ENCODE data around the gene NR2F1-AS1. TPM values are rescaled to one million over a fixed set of nuclear protein-coding genes. Genes with fewer than 3 reads are reported as not detected.
A peak's percentile ranks its signal among the peaks of the same experiment; 100 is the strongest.
"Not testable (repeated sequence)": the region's sequence is repeated elsewhere in the genome, so short reads cannot be mapped to it uniquely, and the experiment has no call there.

The NR2F1-AS1 gene
- total RNA-seq, 1 donor from 2014 or later, result 19.0 TPM

GRCh38 chr5:93569300-93570160 lies 11.5 kb downstream of the NR2F1-AS1 start:
- H3K4me1 Mint-ChIP-seq (ENCODE audit: unreplicated experiment), result peaks cover 32% of the 10 kb centered on the region
- no peaks in the 10 kb centered on the region for H3K9me3 Mint-ChIP-seq
- no peak for TF ChIP-seq CTCF (conservative IDR thresholded peaks at IDR 0.05)
- H3K36me3 Mint-ChIP-seq, result no peaks in the 10 kb centered on the region
- no peak for DNase-seq (ENCODE audit: extremely low spot score, unreplicated experiment)
- peak overlapping the region; percentile 41 for H3K4me3 Mint-ChIP-seq
- peaks cover 61% of the 10 kb centered on the region for H3K27me3 Mint-ChIP-seq
- H3K27ac Mint-ChIP-seq, result peak overlapping the region; percentile 8

- no peak overlapping the region for H3K4me3 Mint-ChIP-seq
- TF ChIP-seq CTCF (conservative IDR thresholded peaks at IDR 0.05), result no peak
- peaks cover 8% of the 10 kb centered on the region for H3K36me3 Mint-ChIP-seq
- peaks cover 18% of the 10 kb centered on the region for H3K4me1 Mint-ChIP-seq (ENCODE audit: unreplicated experiment)
- peaks cover 40% of the 10 kb centered on the region for H3K27me3 Mint-ChIP-seq
- H3K9me3 Mint-ChIP-seq, result no peaks in the 10 kb centered on the region
- H3K27ac Mint-ChIP-seq, result no peak overlapping the region
- DNase-seq (ENCODE audit: extremely low spot score, unreplicated experiment), result no peak
Measured at GRCh38 chr5:93567424-93567823, 13.6 kb downstream of the NR2F1-AS1 start.

DNA sequence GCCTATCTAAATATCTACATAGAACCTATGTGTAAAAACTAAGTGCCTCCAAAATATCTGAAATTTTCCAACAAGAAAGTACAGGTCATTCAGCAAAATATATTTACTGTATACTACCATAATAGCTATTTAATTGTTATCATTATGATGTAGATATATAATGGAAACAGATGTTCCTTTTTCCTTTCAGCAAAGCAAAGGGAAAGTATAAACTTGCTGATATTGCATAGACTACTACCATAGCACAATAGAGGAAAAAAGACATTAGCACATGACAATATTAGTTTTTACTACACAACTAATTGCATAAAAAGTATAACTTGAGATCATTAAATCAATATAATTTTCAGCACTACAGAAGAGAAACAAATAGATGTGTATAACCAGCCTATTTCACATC lies 14.9 kb downstream of the NR2F1-AS1 start:
- Mint-ChIP-seq H3K27ac (no peak overlapping the region), H3K4me3 (no peak overlapping the region)

DNA sequence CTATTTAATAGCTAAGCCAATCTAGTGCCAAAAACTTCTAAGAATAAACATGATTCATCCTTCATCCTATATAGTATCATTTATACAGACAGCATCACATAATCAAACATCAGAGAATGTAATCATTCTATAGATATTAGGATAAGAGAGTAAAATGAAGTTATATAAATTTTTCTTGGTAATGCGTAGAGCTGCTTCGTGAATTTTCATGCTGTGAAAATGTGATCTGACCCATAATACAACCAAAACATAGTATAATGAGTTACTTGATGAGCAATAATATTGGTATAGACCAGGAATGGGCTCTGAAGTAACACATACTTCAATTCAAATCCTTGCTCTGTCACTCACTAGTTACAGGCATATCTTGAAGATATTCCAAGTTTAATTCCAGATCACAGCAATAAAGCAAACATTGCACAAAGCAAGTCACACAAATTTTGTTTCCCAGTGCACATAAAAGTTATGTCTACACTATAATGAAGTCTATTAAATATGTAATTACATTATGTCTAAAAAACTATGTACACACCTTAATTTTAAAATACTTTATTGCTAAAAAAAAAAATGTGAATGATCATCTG lies 23.9 kb downstream of the NR2F1-AS1 start:
- DNase-seq (ENCODE audit: extremely low spot score, unreplicated experiment), result no peak
- no peak for TF ChIP-seq CTCF (conservative IDR thresholded peaks at IDR 0.05)
- Mint-ChIP-seq H3K36me3 (peaks cover 29% of the 10 kb centered on the region), H3K27me3 (no peaks in the 10 kb centered on the region), H3K9me3 (peaks cover 6% of the 10 kb centered on the region), H3K4me3 (no peak overlapping the region), H3K27ac (no peak overlapping the region), H3K4me1 (ENCODE audit: unreplicated experiment) (no peaks in the 10 kb centered on the region)

More for the DNA sequence above, 14.9 kb downstream of the NR2F1-AS1 start:
- Mint-ChIP-seq H3K36me3 (peaks cover 8% of the 10 kb centered on the region), H3K27me3 (peaks cover 27% of the 10 kb centered on the region), H3K4me1 (ENCODE audit: unreplicated experiment) (peaks cover 18% of the 10 kb centered on the region), H3K9me3 (no peaks in the 10 kb centered on the region)
- no peak for DNase-seq (ENCODE audit: extremely low spot score, unreplicated experiment)
- no peak for TF ChIP-seq CTCF (conservative IDR thresholded peaks at IDR 0.05)

GRCh38 chr5:93549594-93549993 lies 31.4 kb downstream of the NR2F1-AS1 start:
- H3K36me3 Mint-ChIP-seq, result peaks cover 16% of the 10 kb centered on the region
- not testable (repeated sequence) for DNase-seq (ENCODE audit: extremely low spot score, unreplicated experiment); H3K4me3 Mint-ChIP-seq; H3K27me3 Mint-ChIP-seq; H3K9me3 Mint-ChIP-seq; H3K27ac Mint-ChIP-seq; H3K4me1 Mint-ChIP-seq (ENCODE audit: unreplicated experiment)

GRCh38 chr5:93545872-93546271 lies 35.1 kb downstream of the NR2F1-AS1 start:
- Mint-ChIP-seq H3K27ac (no peak overlapping the region), H3K27me3 (no peaks in the 10 kb centered on the region), H3K4me1 (ENCODE audit: unreplicated experiment) (no peaks in the 10 kb centered on the region), H3K36me3 (peaks cover 10% of the 10 kb centered on the region), H3K9me3 (peaks cover 3% of the 10 kb centered on the region), H3K4me3 (no peak overlapping the region)
- DNase-seq (ENCODE audit: extremely low spot score, unreplicated experiment), result no peak
- no peak for TF ChIP-seq CTCF (conservative IDR thresholded peaks at IDR 0.05)

Measured in type B pancreatic cell (in vitro differentiated cells).